Type B pancreatic cell (in vitro differentiated cells): Measurements from ENCODE around the gene CYTH4. TPM values are rescaled to one million over a fixed set of nuclear protein-coding genes. Genes with fewer than 3 reads are reported as not detected.

Experiments used
- DNase-seq: peaks from one replicate; pipeline ENCODE4 v3.0.0; 2021; ENCODE audit warnings: mixed read lengths; ENCODE audit not compliant: unreplicated experiment; ENCODE audit errors: extremely low spot score
- H3K27ac Mint-ChIP-seq: 2 replicates; pipeline ENCODE4 v1.8.0; 2021; ENCODE audit warnings: mild to moderate bottlenecking, mixed read lengths
- H3K27me3 Mint-ChIP-seq: 2 replicates; pipeline ENCODE4 v1.8.0; 2021; ENCODE audit warnings: mixed read lengths
- H3K36me3 Mint-ChIP-seq: 2 replicates; pipeline ENCODE4 v1.8.0; 2021; ENCODE audit warnings: mixed read lengths
- H3K4me1 Mint-ChIP-seq: one replicate; pipeline ENCODE4 v1.8.0; 2021; ENCODE audit warnings: mixed read lengths; ENCODE audit not compliant: unreplicated experiment
- H3K4me3 Mint-ChIP-seq: 2 replicates; pipeline ENCODE4 v1.8.0; 2021; ENCODE audit warnings: mild to moderate bottlenecking, mixed read lengths
- H3K9me3 Mint-ChIP-seq: 2 replicates; pipeline ENCODE4 v1.8.0; 2021; ENCODE audit warnings: mixed read lengths
- total RNA-seq: library from RNA; stranded (reverse); gene quantifications from 2 replicates; pipeline ENCODE4 v1.2.1, GENCODE V29; 2021; ENCODE audit warnings: low replicate concordance
- TF ChIP-seq, protein P1 (sequence below): fragments of 200-600 bp; sonication (generic); conservative IDR thresholded peaks from 2 replicates; pipeline ENCODE4 v1.5.0; 2021; ENCODE audit warnings: antibody characterized with exemption, mild to moderate bottlenecking

The CYTH4 gene
- total RNA-seq, 1 donor from 2014 or later: not detected

DNA sequence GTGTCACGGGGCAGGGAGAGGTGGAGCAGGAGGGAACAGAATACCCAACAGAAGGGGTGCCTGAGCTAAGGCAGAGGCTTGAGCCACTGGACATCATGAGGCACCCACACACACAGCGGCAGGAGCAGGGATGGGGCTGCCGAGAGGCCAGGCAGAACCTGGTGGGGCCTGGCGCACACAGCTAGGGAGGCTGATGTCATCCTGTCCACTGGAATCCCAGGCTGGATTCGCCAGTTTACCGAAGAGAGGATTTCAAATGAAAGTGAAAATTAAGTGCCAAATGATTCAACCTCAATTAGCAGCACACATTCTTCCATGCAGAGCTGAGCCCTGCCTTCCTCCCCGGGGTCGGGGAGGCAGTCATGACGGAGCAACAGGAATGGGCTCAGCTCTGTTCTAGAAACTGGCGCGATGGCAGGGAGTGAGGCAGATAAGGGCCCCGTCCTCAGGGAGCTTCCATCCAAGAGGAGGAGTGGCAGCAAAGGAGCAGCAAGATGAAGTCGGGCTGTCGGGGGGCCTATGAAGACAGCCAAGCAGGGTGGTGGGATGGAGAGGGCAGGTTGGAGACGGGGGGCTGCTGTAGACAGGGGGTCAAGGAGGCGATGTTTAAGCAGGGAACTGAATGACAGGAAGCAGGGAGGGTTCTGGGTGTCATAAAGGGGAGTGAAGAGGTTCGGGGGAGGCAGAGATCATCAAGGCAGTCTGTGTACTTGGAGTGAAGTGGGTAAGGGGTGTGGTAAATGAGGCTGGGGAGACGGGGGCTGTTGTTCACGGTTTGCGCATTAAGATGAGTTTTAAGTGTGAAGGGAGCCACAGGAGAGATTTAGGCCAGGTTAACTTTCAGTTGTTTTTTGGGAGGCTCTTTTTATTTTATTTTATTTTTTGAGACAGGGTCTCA is 44.7 kb upstream of the CYTH4 start:
- Mint-ChIP-seq H3K4me3 (no peak overlapping the region), H3K27me3 (peaks cover 24% of the 10 kb centered on the region), H3K9me3 (no peaks in the 10 kb centered on the region), H3K36me3 (no peaks in the 10 kb centered on the region), H3K27ac (no peak overlapping the region), H3K4me1 (peaks cover 4% of the 10 kb centered on the region)
- TF ChIP-seq, protein P1, sequence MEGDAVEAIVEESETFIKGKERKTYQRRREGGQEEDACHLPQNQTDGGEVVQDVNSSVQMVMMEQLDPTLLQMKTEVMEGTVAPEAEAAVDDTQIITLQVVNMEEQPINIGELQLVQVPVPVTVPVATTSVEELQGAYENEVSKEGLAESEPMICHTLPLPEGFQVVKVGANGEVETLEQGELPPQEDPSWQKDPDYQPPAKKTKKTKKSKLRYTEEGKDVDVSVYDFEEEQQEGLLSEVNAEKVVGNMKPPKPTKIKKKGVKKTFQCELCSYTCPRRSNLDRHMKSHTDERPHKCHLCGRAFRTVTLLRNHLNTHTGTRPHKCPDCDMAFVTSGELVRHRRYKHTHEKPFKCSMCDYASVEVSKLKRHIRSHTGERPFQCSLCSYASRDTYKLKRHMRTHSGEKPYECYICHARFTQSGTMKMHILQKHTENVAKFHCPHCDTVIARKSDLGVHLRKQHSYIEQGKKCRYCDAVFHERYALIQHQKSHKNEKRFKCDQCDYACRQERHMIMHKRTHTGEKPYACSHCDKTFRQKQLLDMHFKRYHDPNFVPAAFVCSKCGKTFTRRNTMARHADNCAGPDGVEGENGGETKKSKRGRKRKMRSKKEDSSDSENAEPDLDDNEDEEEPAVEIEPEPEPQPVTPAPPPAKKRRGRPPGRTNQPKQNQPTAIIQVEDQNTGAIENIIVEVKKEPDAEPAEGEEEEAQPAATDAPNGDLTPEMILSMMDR: no peak
- no peak for DNase-seq

GRCh38 chr22:37239336-37240239 is 42.7 kb upstream of the CYTH4 start:
- Mint-ChIP-seq H3K36me3 (no peaks in the 10 kb centered on the region), H3K4me1 (peaks cover 4% of the 10 kb centered on the region), H3K4me3 (no peak overlapping the region), H3K9me3 (no peaks in the 10 kb centered on the region), H3K27me3 (peaks cover 22% of the 10 kb centered on the region), H3K27ac (no peak overlapping the region)
- TF ChIP-seq, protein P1: no peak
- DNase-seq: no peak

DNA sequence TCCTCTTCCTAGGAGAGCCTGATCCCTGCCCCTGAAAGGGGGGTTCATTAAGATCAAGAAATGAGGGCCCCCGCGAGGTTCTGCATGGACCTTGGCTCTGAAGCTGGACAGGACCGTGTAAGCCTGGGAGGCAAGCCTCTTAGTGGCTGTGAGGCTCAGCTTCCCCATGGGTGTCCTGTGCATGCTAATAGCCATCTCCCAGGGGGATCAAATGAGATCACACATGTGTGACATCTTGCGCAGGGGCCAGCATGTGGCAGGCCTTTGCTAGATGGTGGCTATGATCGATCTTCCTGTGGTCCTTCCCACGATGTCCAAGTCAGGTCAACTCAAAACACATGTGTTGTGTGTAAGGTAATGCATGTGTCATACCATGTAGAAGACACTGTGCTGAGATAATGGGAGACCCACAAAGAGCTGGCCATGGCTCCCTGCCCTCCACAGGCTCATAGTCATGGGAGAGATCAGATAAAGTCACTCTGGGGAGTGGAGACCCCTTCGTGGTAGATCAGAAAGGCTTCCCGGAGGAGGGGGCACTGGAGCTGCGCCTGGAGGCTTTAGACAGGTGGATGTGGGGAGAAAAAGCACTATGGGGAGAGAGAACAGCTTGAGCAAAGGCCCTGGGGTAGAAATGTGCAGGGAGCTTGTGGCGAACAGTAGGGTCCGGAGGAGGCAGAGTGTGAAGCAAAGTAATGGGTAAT is 41.9 kb upstream of the CYTH4 start:
- H3K9me3 Mint-ChIP-seq: no peaks in the 10 kb centered on the region
- no peak overlapping the region for H3K27ac Mint-ChIP-seq
- peaks cover 20% of the 10 kb centered on the region for H3K27me3 Mint-ChIP-seq
- TF ChIP-seq, protein P1: no peak
- no peaks in the 10 kb centered on the region for H3K36me3 Mint-ChIP-seq
- peaks cover 4% of the 10 kb centered on the region for H3K4me1 Mint-ChIP-seq
- H3K4me3 Mint-ChIP-seq: no peak overlapping the region
- no peak for DNase-seq

DNA sequence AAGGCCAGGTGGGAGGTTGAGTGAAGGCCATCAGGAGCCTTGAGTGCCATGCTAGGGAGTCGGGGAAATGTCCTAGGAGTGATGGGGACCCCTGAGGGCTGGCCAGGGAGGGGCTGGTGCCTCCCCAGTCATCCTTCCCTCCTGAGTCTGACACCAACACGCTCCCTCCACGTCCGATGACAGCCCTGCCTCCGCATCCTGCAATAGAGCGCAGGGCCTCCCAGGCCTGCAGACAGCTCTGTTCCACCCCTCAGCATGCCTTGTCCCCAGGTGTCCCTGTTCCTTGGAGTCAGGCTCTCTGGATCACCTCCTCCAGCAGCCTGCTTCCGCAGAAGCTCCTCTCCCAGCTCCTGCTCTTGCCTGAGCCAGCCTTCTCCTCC is 41.4 kb upstream of the CYTH4 start:
- no peak for DNase-seq
- Mint-ChIP-seq H3K4me1 (peaks cover 4% of the 10 kb centered on the region), H3K4me3 (no peak overlapping the region), H3K27ac (no peak overlapping the region), H3K27me3 (peaks cover 20% of the 10 kb centered on the region), H3K9me3 (no peaks in the 10 kb centered on the region), H3K36me3 (no peaks in the 10 kb centered on the region)
- TF ChIP-seq, protein P1: no peak

- H3K27me3 Mint-ChIP-seq: peaks cover 17% of the 10 kb centered on the region
- peaks cover 4% of the 10 kb centered on the region for H3K4me1 Mint-ChIP-seq
- no peak for DNase-seq
- no peaks in the 10 kb centered on the region for H3K9me3 Mint-ChIP-seq
- H3K4me3 Mint-ChIP-seq: no peak overlapping the region
- H3K27ac Mint-ChIP-seq: no peak overlapping the region
- H3K36me3 Mint-ChIP-seq: no peaks in the 10 kb centered on the region
- TF ChIP-seq, protein P1: no peak
Observed at GRCh38 chr22:37241351-37242142, 40.8 kb upstream of the CYTH4 start.
